ENCODE data around the gene STEAP2.

- no peak for TF ChIP-seq POLR2A (IDR thresholded peaks at IDR 0.05)
- TF ChIP-seq, protein P1, sequence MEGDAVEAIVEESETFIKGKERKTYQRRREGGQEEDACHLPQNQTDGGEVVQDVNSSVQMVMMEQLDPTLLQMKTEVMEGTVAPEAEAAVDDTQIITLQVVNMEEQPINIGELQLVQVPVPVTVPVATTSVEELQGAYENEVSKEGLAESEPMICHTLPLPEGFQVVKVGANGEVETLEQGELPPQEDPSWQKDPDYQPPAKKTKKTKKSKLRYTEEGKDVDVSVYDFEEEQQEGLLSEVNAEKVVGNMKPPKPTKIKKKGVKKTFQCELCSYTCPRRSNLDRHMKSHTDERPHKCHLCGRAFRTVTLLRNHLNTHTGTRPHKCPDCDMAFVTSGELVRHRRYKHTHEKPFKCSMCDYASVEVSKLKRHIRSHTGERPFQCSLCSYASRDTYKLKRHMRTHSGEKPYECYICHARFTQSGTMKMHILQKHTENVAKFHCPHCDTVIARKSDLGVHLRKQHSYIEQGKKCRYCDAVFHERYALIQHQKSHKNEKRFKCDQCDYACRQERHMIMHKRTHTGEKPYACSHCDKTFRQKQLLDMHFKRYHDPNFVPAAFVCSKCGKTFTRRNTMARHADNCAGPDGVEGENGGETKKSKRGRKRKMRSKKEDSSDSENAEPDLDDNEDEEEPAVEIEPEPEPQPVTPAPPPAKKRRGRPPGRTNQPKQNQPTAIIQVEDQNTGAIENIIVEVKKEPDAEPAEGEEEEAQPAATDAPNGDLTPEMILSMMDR (IDR thresholded peaks at IDR 0.05 in 4 of 5, conservative IDR thresholded peaks at IDR 0.05 in 1 of 5): no peak
These were observed 15.7 kb downstream of the STEAP2 start for GRCh38 chr7:90227259-90227658.
